ENCODE data around the gene PPP1R18. TPM values are rescaled to one million over a fixed set of nuclear protein-coding genes. Genes with fewer than 3 reads are reported as not detected.

Gene PPP1R18
- total RNA-seq, 4 donors from 2014 or later: 4.7 to 52.8 (median 9.0) TPM

DNA sequence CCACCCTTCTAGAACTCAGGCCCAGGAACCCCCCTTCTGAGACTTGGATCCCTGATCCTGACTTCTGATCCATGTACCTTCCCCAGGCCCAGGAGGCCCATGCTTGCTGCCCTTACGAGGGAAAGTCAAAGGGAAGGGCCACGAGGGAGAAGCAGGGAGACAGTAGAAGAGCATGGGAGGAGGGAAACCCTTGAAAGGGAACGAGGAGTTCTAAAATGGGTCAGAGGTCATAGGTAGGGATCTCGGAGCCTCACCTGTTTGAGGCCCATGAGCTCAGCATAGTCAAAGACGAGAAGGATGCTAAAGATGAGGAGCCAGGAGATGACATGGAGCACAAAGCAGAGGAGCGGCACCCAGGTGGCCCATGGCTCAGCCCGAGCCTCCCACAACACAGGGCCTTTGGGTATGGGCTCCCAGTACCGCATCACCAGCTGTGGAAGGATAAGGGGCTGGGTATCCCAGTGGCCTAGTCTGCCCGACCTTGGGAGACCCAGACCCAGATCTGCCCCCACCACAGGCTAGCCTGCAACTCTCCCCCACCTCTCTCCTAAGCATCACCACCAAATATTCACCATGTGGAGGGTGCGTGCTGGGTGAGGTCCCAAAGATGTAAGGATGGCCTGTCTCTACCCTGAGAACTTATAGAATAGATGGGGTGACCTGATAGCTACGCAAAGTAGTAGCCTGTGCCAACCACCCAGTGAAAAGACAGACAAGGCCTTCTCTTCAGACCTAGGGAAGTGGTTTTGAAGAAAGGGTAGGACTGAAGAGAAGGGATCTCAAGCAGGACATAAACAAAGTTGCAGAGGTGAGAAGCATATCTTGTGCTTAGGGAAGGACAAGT, 2.8 kb upstream of the PPP1R18 start:
- Histone ChIP-seq H3K4me1 (peaks cover 0 to 36% (median 26%) of the 10 kb centered on the region in 4 donors), H3K4me3 (no peak overlapping the region), H3K27me3 (no peaks in the 10 kb centered on the region), H3K27ac (peak overlapping the region; percentile 86 to 98 (median 94)), H3K36me3 (no peaks in the 10 kb centered on the region), H3K9me3 (no peaks in the 10 kb centered on the region)
- TF ChIP-seq, protein P1, sequence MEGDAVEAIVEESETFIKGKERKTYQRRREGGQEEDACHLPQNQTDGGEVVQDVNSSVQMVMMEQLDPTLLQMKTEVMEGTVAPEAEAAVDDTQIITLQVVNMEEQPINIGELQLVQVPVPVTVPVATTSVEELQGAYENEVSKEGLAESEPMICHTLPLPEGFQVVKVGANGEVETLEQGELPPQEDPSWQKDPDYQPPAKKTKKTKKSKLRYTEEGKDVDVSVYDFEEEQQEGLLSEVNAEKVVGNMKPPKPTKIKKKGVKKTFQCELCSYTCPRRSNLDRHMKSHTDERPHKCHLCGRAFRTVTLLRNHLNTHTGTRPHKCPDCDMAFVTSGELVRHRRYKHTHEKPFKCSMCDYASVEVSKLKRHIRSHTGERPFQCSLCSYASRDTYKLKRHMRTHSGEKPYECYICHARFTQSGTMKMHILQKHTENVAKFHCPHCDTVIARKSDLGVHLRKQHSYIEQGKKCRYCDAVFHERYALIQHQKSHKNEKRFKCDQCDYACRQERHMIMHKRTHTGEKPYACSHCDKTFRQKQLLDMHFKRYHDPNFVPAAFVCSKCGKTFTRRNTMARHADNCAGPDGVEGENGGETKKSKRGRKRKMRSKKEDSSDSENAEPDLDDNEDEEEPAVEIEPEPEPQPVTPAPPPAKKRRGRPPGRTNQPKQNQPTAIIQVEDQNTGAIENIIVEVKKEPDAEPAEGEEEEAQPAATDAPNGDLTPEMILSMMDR (IDR thresholded peaks at IDR 0.05): no peak
- TF ChIP-seq POLR2A (IDR thresholded peaks at IDR 0.05): no peak
- DNase-seq: no peak

DNA sequence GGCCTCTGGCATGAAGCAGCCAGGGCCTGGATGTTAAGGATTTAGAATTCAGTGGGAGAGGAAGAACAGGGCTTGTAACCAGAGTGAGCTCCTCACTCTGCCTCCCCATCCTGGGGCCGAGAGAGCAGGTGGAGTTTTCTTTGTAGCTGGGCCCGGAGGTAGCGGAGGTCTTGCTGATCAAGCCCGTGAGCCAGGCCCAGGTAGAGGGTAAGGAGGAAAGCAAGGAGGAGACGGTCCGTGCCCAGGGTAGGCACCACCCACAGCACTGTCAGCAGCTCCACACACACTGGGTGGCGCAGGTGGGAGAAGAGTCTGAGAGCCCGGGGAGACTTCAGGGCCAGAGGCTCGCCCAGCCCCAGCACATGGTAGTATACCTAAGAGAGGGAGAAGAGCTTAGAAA, 2.1 kb upstream of the PPP1R18 start:
- Histone ChIP-seq H3K9me3 (no peaks in the 10 kb centered on the region), H3K27ac (peak overlapping the region; percentile 86 to 98 (median 94)), H3K36me3 (no peaks in the 10 kb centered on the region), H3K4me1 (peaks cover 0 to 40% (median 26%) of the 10 kb centered on the region in 4 donors), H3K4me3 (peak overlapping the region in 1 of 4 donors; percentile 75), H3K27me3 (no peaks in the 10 kb centered on the region)
- TF ChIP-seq POLR2A (IDR thresholded peaks at IDR 0.05): no peak
- TF ChIP-seq, protein P1 (IDR thresholded peaks at IDR 0.05): no peak
- peak in 2 of 3 donors; percentile 74 to 75 for DNase-seq

DNA sequence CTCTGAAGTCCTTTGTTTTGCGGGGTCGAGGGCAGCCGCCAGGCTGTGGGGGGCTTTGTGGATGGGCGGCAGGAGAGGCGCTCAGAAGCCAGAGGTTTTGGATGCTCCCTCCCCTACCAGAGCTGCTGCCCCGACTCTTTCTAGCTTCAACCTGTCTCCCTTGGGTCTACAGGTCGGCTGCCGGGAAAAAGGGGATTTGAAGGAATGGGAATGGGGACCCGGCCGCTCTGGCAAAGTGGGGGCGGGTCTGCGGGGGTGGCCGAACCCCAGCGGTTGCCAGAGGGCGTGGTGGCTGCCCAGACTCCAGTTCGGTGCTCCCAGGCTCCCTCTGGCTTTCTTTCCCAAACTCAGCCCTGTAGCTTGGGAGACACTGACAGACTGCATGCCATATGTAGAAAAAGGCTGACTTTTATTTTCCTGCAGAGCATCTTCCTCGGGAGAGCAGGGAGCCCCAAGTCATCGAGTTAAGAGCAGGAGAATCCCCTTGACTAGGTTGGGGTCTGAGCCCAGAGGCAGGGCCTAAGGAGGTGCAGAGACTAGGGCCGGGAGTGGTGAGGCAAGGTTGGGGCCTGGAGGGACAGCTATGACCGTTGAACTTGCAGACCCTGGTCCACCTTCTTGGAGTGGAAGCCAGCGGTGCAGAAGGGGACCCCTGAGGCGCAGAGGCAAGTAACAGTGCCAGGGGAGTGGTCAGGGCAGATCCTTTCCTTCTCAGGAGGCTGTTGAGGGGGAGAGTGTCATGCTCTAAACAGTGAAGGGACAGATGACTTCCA, 1.4 kb upstream of the PPP1R18 start:
- TF ChIP-seq, protein P1 (IDR thresholded peaks at IDR 0.05): no peak
- no peak for TF ChIP-seq POLR2A (IDR thresholded peaks at IDR 0.05)
- DNase-seq: no peak
- Histone ChIP-seq H3K36me3 (no peaks in the 10 kb centered on the region), H3K9me3 (no peaks in the 10 kb centered on the region), H3K4me1 (peaks cover 0 to 48% (median 26%) of the 10 kb centered on the region in 4 donors), H3K27ac (peak overlapping the region; percentile 86 to 98 (median 94)), H3K27me3 (no peaks in the 10 kb centered on the region), H3K4me3 (peak overlapping the region; percentile 72 to 78 (median 74))

DNA sequence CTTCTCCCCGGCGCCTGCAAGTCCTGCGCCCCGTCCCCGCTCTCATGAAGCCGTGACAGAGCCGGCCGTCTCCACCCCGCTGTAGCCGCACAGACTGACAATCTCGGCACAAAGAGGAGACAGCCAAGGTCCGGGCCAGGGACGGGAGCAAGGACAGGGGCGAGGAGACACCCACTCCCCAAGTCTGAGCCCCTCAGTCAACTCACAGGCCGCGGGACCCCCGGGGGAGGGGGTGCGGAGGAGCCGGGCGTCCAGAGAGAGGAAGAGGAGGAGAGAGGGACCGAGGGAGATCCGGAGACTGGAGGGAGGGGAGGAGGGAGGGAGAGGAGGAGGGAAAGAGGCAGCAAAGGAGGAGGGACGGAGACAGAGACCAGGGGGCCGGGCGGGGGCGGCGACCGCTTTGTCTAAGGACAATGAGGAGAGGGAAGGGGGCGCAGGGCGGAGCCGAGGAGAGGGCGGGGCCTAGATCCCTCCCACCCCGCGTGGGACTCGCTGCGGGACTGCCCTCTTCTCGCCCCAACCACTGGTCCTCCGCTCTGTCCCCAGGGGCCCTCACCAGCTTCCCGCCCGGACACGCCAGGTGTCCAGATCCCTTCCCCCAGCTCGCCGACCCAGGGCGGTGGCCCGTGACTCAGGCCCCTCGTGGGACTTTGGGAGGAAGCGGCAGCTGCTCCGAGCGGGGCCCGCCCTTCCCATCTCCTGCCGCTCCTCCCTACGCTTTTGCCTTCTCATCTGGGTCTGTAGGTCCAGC, 638 bp upstream of the PPP1R18 start:
- peak; percentile 83 to 96 (median 93) for DNase-seq
- Histone ChIP-seq H3K27me3 (no peaks in the 10 kb centered on the region), H3K36me3 (no peaks in the 10 kb centered on the region), H3K4me3 (peak overlapping the region; percentile 72 to 78 (median 74)), H3K27ac (peak overlapping the region; percentile 86 to 98 (median 94)), H3K4me1 (peaks cover 0 to 55% (median 26%) of the 10 kb centered on the region in 4 donors), H3K9me3 (no peaks in the 10 kb centered on the region)
- TF ChIP-seq POLR2A (IDR thresholded peaks at IDR 0.05): no peak

DNA sequence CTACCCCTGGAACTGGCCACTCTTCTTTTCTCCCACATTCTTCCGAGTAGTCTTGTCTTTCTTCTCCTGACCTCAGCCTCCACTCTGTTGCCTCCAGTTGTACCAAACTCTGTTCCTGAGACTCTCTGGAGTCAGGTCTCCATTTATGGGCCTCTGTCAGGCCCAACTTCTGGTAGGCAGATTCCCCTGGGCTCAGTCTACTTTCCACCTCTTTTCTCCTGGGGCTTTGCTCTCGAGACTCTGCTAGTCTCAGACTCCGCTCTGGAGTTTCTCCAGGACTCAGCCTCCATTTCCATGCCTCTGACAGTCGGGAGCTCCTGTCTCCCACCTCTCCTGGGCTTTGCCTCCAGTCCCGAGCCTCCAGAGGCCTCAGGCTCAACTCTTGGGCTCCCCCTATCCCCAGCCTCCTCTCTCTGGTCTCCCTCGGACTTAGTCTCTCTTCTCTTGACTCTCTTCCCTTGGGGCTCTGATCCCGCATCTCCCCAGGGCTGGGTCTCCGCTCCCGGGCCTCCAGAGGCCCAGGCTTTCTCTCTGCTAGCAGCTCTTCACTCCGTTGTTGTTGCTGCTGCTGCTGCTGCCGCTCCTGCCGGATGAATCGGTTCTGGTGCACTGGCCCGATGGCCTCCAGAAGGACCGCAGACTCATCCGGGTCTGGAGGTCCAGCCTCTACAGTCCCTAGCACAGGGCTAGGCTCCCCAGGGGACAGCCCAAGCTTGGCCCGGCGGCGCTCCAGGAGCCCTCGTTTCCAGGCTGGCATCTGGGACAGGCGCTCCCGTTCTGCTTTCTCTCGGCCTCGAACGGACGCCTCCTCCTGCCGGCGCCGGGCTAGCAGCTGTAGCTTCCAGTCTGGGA, 1.1 kb downstream of the PPP1R18 start:
- no peaks in the 10 kb centered on the region for H3K9me3 ChIP-seq
- H3K27me3 ChIP-seq: no peaks in the 10 kb centered on the region
- peak overlapping the region; percentile 72 to 78 (median 74) for H3K4me3 ChIP-seq
- no peak for TF ChIP-seq POLR2A (IDR thresholded peaks at IDR 0.05)
- TF ChIP-seq, protein P1 (IDR thresholded peaks at IDR 0.05): no peak
- H3K27ac ChIP-seq: peak overlapping the region; percentile 86 to 98 (median 94)
- H3K4me1 ChIP-seq: peaks cover 0 to 52% (median 26%) of the 10 kb centered on the region in 4 donors
- peak in 1 of 3 donors; percentile 48 for DNase-seq
- no peaks in the 10 kb centered on the region for H3K36me3 ChIP-seq
